Stimulated activated CD8-positive, alpha-beta memory T cell treated with anti-CD3 and anti-CD28 coated beads, Interleukin-7, amount 100 ng/mL, for 48 hours (primary cell): ENCODE measurements around the gene SLCO4A1.

ENCODE experiments used
- DNase-seq, 2 donors: peaks; one replicate each; pipeline ENCODE4 v3.0.0-alpha.2; 2020; ENCODE audit warnings: low read depth in 1 of 2; ENCODE audit errors: extremely low read depth in 1 of 2

Gene SLCO4A1

DNA sequence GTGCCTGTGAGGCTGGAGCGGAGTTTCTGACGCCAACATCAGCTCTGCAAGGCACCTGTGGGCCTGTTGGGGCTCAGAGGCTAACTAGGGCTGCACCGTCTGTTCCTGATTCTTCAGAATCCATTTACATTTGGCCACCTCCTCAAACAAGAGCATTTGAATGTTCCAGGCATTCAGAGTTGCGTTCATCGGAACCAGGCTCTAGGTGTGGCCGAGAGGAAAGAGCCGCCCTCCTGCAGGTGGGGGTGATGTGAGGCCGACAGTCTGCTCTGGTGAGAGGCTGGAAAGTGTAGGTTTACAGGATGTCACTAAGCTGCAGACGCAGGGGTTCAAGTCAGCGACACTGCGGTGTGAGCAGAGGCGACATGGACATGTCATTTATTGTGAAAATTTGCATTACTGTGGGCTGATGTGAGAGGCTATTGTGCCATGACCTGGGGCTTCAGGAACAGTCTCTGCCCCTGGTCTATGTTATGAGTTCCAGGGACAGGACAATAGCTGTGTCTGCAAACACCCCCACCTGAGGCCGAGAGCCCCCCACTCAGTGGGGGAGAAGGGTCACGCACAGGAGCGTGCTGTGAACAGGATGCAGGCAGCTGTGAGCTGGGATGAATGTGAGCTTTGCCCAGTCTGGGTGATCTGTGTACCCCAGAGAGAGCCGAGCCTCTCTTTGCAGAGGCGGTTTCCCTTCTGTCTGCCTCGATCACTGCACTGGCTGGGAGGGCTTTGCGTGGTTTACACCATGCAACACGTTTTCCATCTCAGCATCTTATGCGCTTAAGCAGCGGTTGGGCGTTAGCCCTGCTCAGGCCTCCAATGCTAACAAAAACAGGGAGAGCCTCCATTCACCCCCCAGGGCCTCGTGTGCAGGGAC lies 21.1 kb downstream of the SLCO4A1 start:
- DNase-seq: no peak

GRCh38 chr20:62664019-62664971 lies 22.0 kb downstream of the SLCO4A1 start:
- DNase-seq: no peak

- DNase-seq: no peak
Measured at GRCh38 chr20:62665153-62665754, 23.0 kb downstream of the SLCO4A1 start.

DNA sequence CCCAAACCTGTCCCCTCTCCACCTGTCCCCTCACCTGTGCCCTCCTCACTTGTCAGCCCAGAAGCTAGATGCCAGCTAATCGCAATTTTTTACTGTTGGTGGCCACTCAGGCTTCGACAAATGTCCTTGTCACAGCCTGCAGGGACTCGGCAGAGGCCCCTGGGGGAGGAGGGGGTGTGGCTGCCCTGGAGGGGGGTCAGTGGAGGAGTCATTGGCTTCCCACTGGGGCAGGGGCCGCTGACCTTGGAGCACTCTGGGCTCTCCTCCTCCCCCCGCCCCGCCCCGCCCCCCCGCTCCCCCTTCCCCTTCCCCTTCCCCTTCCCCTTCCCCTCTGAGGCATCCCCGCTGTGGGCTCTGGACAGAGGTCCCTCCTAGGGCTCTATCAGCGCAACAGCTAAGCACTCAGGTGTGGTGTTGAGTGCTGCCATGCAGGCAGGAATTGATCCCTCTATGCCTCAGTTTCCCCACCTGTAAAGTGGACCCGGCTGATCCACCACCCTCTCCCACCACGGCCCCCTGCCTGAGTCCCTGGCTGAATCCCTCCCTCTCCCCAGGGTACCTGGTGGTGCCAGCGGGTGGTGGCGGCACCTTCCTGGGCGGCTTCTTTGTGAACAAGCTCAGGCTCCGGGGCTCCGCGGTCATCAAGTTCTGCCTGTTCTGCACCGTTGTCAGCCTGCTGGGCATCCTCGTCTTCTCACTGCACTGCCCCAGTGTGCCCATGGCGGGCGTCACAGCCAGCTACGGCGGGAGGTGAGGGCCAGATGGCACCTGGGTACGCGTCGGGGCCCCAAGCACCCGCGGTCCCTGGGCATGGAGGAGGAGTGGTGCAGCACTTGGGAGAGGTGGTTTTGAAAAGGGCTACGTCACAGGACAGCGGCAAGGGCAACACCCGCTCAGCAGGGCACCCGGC lies 23.8 kb downstream of the SLCO4A1 start:
- DNase-seq: no peak

GRCh38 chr20:62666736-62667529 lies 24.6 kb downstream of the SLCO4A1 start:
- DNase-seq: no peak

- DNase-seq: no peak
Measured at GRCh38 chr20:62667530-62668440, 25.5 kb downstream of the SLCO4A1 start.

GRCh38 chr20:62668441-62669027 lies 26.2 kb downstream of the SLCO4A1 start:
- no peak for DNase-seq

DNA sequence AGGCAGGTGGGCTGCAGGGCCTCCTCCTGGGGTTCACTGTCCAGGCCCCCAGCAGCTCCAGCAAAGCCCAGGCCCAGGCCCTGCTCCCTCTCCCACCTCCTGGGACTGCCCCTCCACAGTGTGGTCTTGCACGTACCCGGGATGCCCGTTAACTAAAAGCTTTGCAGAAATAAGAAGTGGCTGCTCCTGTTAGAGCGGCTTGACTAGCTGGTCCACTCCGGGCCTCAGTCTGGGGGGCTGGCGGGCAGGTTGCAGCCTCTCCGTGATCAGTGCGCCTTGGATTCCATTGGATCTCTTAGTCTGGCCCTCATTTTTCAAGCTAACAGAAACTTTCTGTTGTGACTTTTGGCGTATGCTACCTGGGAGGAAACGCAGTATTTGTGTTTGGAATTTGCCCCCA lies 26.9 kb downstream of the SLCO4A1 start:
- DNase-seq: no peak

GRCh38 chr20:62670156-62670555 lies 27.9 kb downstream of the SLCO4A1 start:
- no peak for DNase-seq

- DNase-seq: no peak
Measured at GRCh38 chr20:62670998-62671397, 28.7 kb downstream of the SLCO4A1 start.

- no peak for DNase-seq
Measured at GRCh38 chr20:62671765-62672164, 29.5 kb downstream of the SLCO4A1 start.

GRCh38 chr20:62674370-62674769 lies 32.1 kb downstream of the SLCO4A1 start:
- no peak for DNase-seq

GRCh38 chr20:62675156-62675876 lies 33.0 kb downstream of the SLCO4A1 start:
- DNase-seq: no peak

DNA sequence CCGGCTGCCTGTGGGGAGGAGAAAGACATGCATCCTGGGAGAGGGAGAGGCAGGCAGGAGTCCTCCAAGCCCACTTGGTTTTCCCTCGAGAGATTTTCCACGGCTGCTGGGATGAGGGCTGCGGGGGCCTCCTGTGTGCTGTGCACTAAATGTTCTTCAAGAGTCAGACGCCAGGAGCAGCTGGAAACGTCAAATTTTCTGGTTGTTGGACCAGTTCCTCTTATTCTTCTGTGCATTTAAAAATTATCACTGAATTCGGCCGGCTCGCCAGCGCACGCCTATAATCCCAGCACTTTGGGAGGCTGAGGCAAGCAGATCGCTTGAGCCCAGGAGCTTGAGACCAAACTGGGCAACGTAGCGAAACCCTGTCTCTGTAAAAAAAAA lies 33.6 kb downstream of the SLCO4A1 start:
- DNase-seq: no peak

GRCh38 chr20:62676976-62677375 lies 34.7 kb downstream of the SLCO4A1 start:
- no peak for DNase-seq

DNA sequence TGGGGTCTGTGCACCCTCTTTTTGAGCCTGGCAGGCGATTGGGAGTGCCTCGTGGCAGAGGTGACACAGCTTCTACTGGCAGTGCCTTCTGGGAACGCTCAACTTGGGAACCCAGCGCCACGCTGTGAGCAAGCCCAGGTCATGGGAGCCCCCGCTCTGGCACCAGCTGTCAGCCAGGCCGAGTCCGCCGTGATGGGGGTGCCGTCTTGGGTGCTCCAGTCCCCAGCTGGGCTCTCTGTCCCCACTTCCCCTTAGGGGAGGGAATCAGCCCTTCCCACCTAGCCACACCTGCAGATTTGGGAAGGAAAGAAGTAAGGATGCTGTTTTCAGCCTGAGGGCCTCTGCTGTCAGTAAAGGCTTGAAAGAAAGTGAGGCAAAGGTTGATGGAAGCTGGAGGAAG lies 35.4 kb downstream of the SLCO4A1 start:
- no peak for DNase-seq

GRCh38 chr20:62678553-62678952 lies 36.2 kb downstream of the SLCO4A1 start:
- DNase-seq: no peak
